SW 1271 (cell line): ENCODE data around the gene SERINC5.
"Not testable (repeated sequence)": the region's sequence is repeated elsewhere in the genome, so short reads cannot be mapped to it uniquely, and the experiment has no call there.

ENCODE experiments used
- DNase-seq, 2 experiments: peaks; one replicate each; lab custom pipeline; 2025; lab: John Stamatoyannopoulos, UW

The SERINC5 gene

GRCh38 chr5:80198399-80198798, 57.4 kb downstream of the SERINC5 start:
- DNase-seq: no peak

GRCh38 chr5:80195837-80196400, 59.9 kb downstream of the SERINC5 start:
- no peak for DNase-seq

- DNase-seq: no peak
Measured at GRCh38 chr5:80194468-80194867, 61.4 kb downstream of the SERINC5 start.

GRCh38 chr5:80193401-80193800, 62.4 kb downstream of the SERINC5 start:
- no peak for DNase-seq

GRCh38 chr5:80192507-80193241, 63.2 kb downstream of the SERINC5 start:
- no peak for DNase-seq

- no peak for DNase-seq
Measured at GRCh38 chr5:80191991-80192398, 63.9 kb downstream of the SERINC5 start.

- no peak for DNase-seq
Measured at GRCh38 chr5:80191397-80191796, 64.5 kb downstream of the SERINC5 start.

- no peak for DNase-seq
Measured at GRCh38 chr5:80190960-80191359, 64.9 kb downstream of the SERINC5 start.

GRCh38 chr5:80189701-80190100, 66.1 kb downstream of the SERINC5 start:
- no peak for DNase-seq

GRCh38 chr5:80189201-80189600, 66.6 kb downstream of the SERINC5 start:
- no peak for DNase-seq

- no peak for DNase-seq
Measured at GRCh38 chr5:80187421-80188090, 68.3 kb downstream of the SERINC5 start.

- not testable (repeated sequence) for DNase-seq
Measured at GRCh38 chr5:80185535-80185934, 70.3 kb downstream of the SERINC5 start.

- DNase-seq: no peak
Measured at GRCh38 chr5:80185095-80185494, 70.8 kb downstream of the SERINC5 start.

- DNase-seq: no peak
Measured at GRCh38 chr5:80184235-80185023, 71.4 kb downstream of the SERINC5 start.

GRCh38 chr5:80183728-80184234, 72.1 kb downstream of the SERINC5 start:
- DNase-seq: not testable (repeated sequence)

- DNase-seq: no peak
Measured at GRCh38 chr5:80182809-80183580, 72.9 kb downstream of the SERINC5 start.

- no peak for DNase-seq
Measured at GRCh38 chr5:80181618-80182211, 74.1 kb downstream of the SERINC5 start.

GRCh38 chr5:80177236-80177635, 78.6 kb downstream of the SERINC5 start:
- DNase-seq: no peak

- no peak for DNase-seq
Measured at GRCh38 chr5:80175337-80175736, 80.5 kb downstream of the SERINC5 start.

GRCh38 chr5:80174790-80175189, 81.1 kb downstream of the SERINC5 start:
- DNase-seq: no peak

GRCh38 chr5:80172067-80172695, 83.7 kb downstream of the SERINC5 start:
- DNase-seq: no peak
